ENCODE measurements around the gene TIAL1. TPM values are rescaled to one million over a fixed set of nuclear protein-coding genes. Genes with fewer than 3 reads are reported as not detected.
"Not testable (repeated sequence)": the region's sequence is repeated elsewhere in the genome, so short reads cannot be mapped to it uniquely, and the experiment has no call there.

Gene TIAL1
- total and polyA plus RNA-seq, 10 of the 15 experiments (the other 5 are each of a cell fraction or from before 2014, with no cell fraction given): 26.0 to 159 (median 62.8) TPM

- POLR2A ChIA-PET: no interaction called here
- Histone ChIP-seq H3K27me3 (replicated peaks in 1 of 2; ENCODE audit: control insufficient read depth in 2 of 2, insufficient read depth in 2 of 2, low read length in 1 of 2) (no peaks in the 10 kb centered on the region), H3K36me3 (ENCODE audit: control insufficient read depth in 2 of 2, insufficient read depth in 2 of 2, low read length in 1 of 2) (peaks cover 0 to 5% of the 10 kb centered on the region in 2 experiments; a peak in 1 of 4 replicates), H2AFZ (ENCODE audit: control insufficient read depth, low read depth, low read length) (no peak overlapping the region; the same call in none of the 2 replicates), H3K4me2 (ENCODE audit: control insufficient read depth, insufficient read depth) (0 out of 2 replicates have a peak overlapping the region, but pooled peaks have one; percentile 45), H4K20me1 (ENCODE audit: control insufficient read depth, insufficient read depth) (no peaks in the 10 kb centered on the region), H3K4me3 (no peak overlapping the region), H3K79me2 (ENCODE audit: control insufficient read depth, insufficient read depth, low read length) (no peaks in the 10 kb centered on the region), H3K27ac (ENCODE audit: control insufficient read depth, insufficient read depth) (no peak overlapping the region), H3K9ac (ENCODE audit: control insufficient read depth, insufficient read depth, low read length) (no peak overlapping the region), H3K9me3 (replicated peaks; ENCODE audit: control insufficient read depth, insufficient read depth, low read length) (no peaks in the 10 kb centered on the region), H3K4me1 (ENCODE audit: control insufficient read depth, insufficient read depth, low read length) (peaks cover 7% of the 10 kb centered on the region)
- 33% methylated on average over 8 of the region's 8 CpGs for WGBS (ENCODE audit: insufficient coverage, insufficient replicate concordance, low lambda C conversion rate, missing lambda C conversion rate)
- ATAC-seq: peak; percentile 73
- in situ Hi-C loops (cut with MboI) (no loop called here), intact Hi-C loops (cut with micrococcal nuclease; ENCODE audit: unreplicated experiment) (no loop called here)
- no peak for FAIRE-seq
- CTCF ChIA-PET: interaction anchor here (0.5 to 1.7 kb wide), 4 partner anchors 13 to 328 kb away, joined by 3 to 4 read pairs (median 3); no protein-coding TSS in a partner anchor
- BruUV-seq (replicated peaks): no TSS peak
- SMC1A ChIA-PET (ENCODE audit: uncharacterized antibody, unreplicated experiment): interaction anchor here (0.8 to 1.0 kb wide), 2 partner anchors 24 to 68 kb away, joined by 3 to 4 read pairs; no protein-coding TSS in a partner anchor
- RAD21 ChIA-PET (ENCODE audit: unreplicated experiment): no interaction called here
- no peak for DNase-seq (ENCODE audit: low read depth, low spot score)
- TF ChIP-seq RELB (IDR thresholded peaks at IDR 0.05; ENCODE audit: low read depth): no peak
- TF ChIP-seq SPI1 (IDR thresholded peaks at IDR 0.05; ENCODE audit: borderline replicate concordance, insufficient read depth, low read depth, low read length): peak; percentile 66
- TF ChIP-seq SMARCA5 (IDR thresholded peaks at IDR 0.05): no peak
- TF ChIP-seq TARDBP (IDR thresholded peaks at IDR 0.05; ENCODE audit: borderline replicate concordance): no peak
Observed at GRCh38 chr10:119567978-119568377, 28.8 kb downstream of the TIAL1 start.

- CTCF ChIA-PET: interaction anchor here (0.6 to 0.7 kb wide), 2 partner anchors 153 to 395 kb away, joined by 4 to 6 read pairs; no protein-coding TSS in a partner anchor
- WGBS (ENCODE audit: insufficient coverage, insufficient replicate concordance, low lambda C conversion rate, missing lambda C conversion rate): 51% methylated on average over 4 of the region's 4 CpGs
- Histone ChIP-seq H3K27ac (ENCODE audit: control insufficient read depth, insufficient read depth) (no peak overlapping the region), H3K36me3 (ENCODE audit: control insufficient read depth in 2 of 2, insufficient read depth in 2 of 2, low read length in 1 of 2) (no peaks in the 10 kb centered on the region), H2AFZ (ENCODE audit: control insufficient read depth, low read depth, low read length) (no peak overlapping the region), H4K20me1 (ENCODE audit: control insufficient read depth, insufficient read depth) (no peaks in the 10 kb centered on the region), H3K9ac (ENCODE audit: control insufficient read depth, insufficient read depth, low read length) (no peak overlapping the region), H3K79me2 (ENCODE audit: control insufficient read depth, insufficient read depth, low read length) (no peaks in the 10 kb centered on the region), H3K4me3 (no peak overlapping the region), H3K4me2 (ENCODE audit: control insufficient read depth, insufficient read depth) (no peak overlapping the region), H3K9me3 (replicated peaks; ENCODE audit: control insufficient read depth, insufficient read depth, low read length) (no peaks in the 10 kb centered on the region), H3K27me3 (replicated peaks in 1 of 2; ENCODE audit: control insufficient read depth in 2 of 2, insufficient read depth in 2 of 2, low read length in 1 of 2) (no peaks in the 10 kb centered on the region), H3K4me1 (ENCODE audit: control insufficient read depth, insufficient read depth, low read length) (no peaks in the 10 kb centered on the region)
- intact Hi-C loops (cut with micrococcal nuclease; ENCODE audit: unreplicated experiment): no loop called here
- DNase-seq (ENCODE audit: low read depth, low spot score): no peak
- POLR2A ChIA-PET: no interaction called here
- no TSS peak for BruUV-seq (replicated peaks)
- RAD21 ChIA-PET (ENCODE audit: unreplicated experiment): no interaction called here
- SMC1A ChIA-PET (ENCODE audit: uncharacterized antibody, unreplicated experiment): interaction anchor here (1.0 kb wide), 1 partner anchor 11 kb away, joined by 3 read pairs; no protein-coding TSS in a partner anchor
- in situ Hi-C loops (cut with MboI): no loop called here
- no peak for TF ChIP-seq KAT2A (conservative IDR thresholded peaks at IDR 0.05; ENCODE audit: control insufficient read depth, low read depth, low read length)
- no peak for TF ChIP-seq SMC3 (IDR thresholded peaks at IDR 0.05; ENCODE audit: borderline replicate concordance, low read length)
- TF ChIP-seq TCF7 (IDR thresholded peaks at IDR 0.05; ENCODE audit: borderline replicate concordance): no peak
- no peak for TF ChIP-seq SP1 (IDR thresholded peaks at IDR 0.05; ENCODE audit: low read depth, low read length)
- TF ChIP-seq MAX (IDR thresholded peaks at IDR 0.05; ENCODE audit: low read depth, low read length): no peak
- TF ChIP-seq ZNF207 (IDR thresholded peaks at IDR 0.05; ENCODE audit: borderline replicate concordance): no peak
- no peak for FAIRE-seq
- no peak for ATAC-seq
Observed at GRCh38 chr10:119562097-119562496, 34.7 kb downstream of the TIAL1 start.

- POLR2A ChIA-PET; H3K36me3 ChIP-seq (ENCODE audit: control insufficient read depth in 2 of 2, insufficient read depth in 2 of 2, low read length in 1 of 2); FAIRE-seq; H2AFZ ChIP-seq (ENCODE audit: control insufficient read depth, low read depth, low read length); H3K27me3 ChIP-seq (replicated peaks in 1 of 2; ENCODE audit: control insufficient read depth in 2 of 2, insufficient read depth in 2 of 2, low read length in 1 of 2); H3K79me2 ChIP-seq (ENCODE audit: control insufficient read depth, insufficient read depth, low read length); H3K4me1 ChIP-seq (ENCODE audit: control insufficient read depth, insufficient read depth, low read length); CTCF ChIA-PET; SMC1A ChIA-PET (ENCODE audit: uncharacterized antibody, unreplicated experiment); ATAC-seq; H3K4me3 ChIP-seq; RAD21 ChIA-PET (ENCODE audit: unreplicated experiment); H3K9ac ChIP-seq (ENCODE audit: control insufficient read depth, insufficient read depth, low read length); BruUV-seq (replicated peaks); in situ Hi-C loops (cut with MboI); intact Hi-C loops (cut with micrococcal nuclease; ENCODE audit: unreplicated experiment); DNase-seq (ENCODE audit: low read depth, low spot score); H3K9me3 ChIP-seq (replicated peaks; ENCODE audit: control insufficient read depth, insufficient read depth, low read length); H4K20me1 ChIP-seq (ENCODE audit: control insufficient read depth, insufficient read depth); H3K4me2 ChIP-seq (ENCODE audit: control insufficient read depth, insufficient read depth); H3K27ac ChIP-seq (ENCODE audit: control insufficient read depth, insufficient read depth): not testable (repeated sequence)
- 77% methylated on average over 12 of the region's 33 CpGs for WGBS (ENCODE audit: insufficient coverage, insufficient replicate concordance, low lambda C conversion rate, missing lambda C conversion rate)
Observed at GRCh38 chr10:119559511-119559910, 37.3 kb downstream of the TIAL1 start.
